ENCODE data around the gene PEAR1.

PEAR1 gene

GRCh38 chr1:156862584-156862983 lies 30.9 kb upstream of the PEAR1 start:
- TF ChIP-seq CTCF (IDR thresholded peaks at IDR 0.05): no peak

GRCh38 chr1:156862997-156863599 lies 30.4 kb upstream of the PEAR1 start:
- TF ChIP-seq CTCF (IDR thresholded peaks at IDR 0.05): no peak

- no peak for TF ChIP-seq CTCF (IDR thresholded peaks at IDR 0.05)
Observed at GRCh38 chr1:156863631-156864030, 29.9 kb upstream of the PEAR1 start.

GRCh38 chr1:156864796-156865195 lies 28.7 kb upstream of the PEAR1 start:
- no peak for TF ChIP-seq CTCF (IDR thresholded peaks at IDR 0.05)

GRCh38 chr1:156865258-156865657 lies 28.3 kb upstream of the PEAR1 start:
- TF ChIP-seq CTCF (IDR thresholded peaks at IDR 0.05): no peak

- no peak for TF ChIP-seq CTCF (IDR thresholded peaks at IDR 0.05)
Observed at GRCh38 chr1:156865865-156866248, 27.7 kb upstream of the PEAR1 start.

- no peak for TF ChIP-seq CTCF (IDR thresholded peaks at IDR 0.05)
Observed at GRCh38 chr1:156866249-156866909, 27.1 kb upstream of the PEAR1 start.
